Measurements from ENCODE around the gene CHTF8.

DNA sequence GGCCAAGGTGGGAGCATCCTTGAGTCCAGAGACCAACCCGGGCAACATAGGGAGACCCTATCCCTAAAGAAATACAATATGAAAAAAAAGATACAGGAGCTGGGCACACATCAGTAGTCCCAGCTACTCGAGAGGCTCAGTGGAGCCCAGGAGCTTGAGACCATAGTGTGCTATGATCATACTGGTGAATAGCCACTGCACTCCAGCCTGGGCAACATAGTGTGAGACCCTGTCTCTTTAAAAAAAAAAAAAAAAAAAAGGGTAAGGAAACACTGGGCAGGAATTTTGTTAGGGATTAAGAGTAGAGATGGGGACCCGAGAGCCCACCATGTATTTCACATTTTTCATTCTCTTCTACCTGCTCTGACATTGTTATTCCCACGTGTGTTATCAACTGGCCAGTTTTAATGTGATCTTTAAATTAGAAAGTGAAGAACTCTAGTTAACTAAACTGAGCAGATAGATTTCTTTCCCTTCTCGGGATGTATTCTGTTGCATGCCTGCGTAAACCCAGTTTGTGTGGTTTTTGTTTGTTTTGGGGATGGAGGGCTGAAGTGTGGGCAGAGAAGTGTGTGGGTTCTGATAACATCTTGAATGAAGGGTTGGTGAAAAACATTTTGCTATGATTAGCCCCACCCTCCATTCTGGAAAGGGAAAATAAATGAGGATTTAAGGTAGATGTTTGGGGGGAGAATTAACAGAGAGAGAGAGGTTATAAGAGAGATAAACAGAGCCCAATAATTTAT, 37.4 kb upstream of the CHTF8 start:
- TF ChIP-seq, protein P1, sequence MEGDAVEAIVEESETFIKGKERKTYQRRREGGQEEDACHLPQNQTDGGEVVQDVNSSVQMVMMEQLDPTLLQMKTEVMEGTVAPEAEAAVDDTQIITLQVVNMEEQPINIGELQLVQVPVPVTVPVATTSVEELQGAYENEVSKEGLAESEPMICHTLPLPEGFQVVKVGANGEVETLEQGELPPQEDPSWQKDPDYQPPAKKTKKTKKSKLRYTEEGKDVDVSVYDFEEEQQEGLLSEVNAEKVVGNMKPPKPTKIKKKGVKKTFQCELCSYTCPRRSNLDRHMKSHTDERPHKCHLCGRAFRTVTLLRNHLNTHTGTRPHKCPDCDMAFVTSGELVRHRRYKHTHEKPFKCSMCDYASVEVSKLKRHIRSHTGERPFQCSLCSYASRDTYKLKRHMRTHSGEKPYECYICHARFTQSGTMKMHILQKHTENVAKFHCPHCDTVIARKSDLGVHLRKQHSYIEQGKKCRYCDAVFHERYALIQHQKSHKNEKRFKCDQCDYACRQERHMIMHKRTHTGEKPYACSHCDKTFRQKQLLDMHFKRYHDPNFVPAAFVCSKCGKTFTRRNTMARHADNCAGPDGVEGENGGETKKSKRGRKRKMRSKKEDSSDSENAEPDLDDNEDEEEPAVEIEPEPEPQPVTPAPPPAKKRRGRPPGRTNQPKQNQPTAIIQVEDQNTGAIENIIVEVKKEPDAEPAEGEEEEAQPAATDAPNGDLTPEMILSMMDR (IDR thresholded peaks at IDR 0.05) = no peak
- TF ChIP-seq TCF12 (IDR thresholded peaks at IDR 0.05) (no peak), GABPA (IDR thresholded peaks at IDR 0.05; ENCODE audit: low read depth) (no peak), TAF1 (IDR thresholded peaks at IDR 0.05; ENCODE audit: borderline replicate concordance, low read depth, low read length) (no peak), SMC3 (IDR thresholded peaks at IDR 0.05; ENCODE audit: low read depth, low read length) (no peak), NRF1 (IDR thresholded peaks at IDR 0.05; ENCODE audit: low read depth, low read length) (no peak), RFX5 (IDR thresholded peaks at IDR 0.05; ENCODE audit: low read length) (no peak), EZH2phosphoT487 (IDR thresholded peaks at IDR 0.05; ENCODE audit: borderline replicate concordance, low read depth) (no peak)
- TF ChIP-seq, protein P2, sequence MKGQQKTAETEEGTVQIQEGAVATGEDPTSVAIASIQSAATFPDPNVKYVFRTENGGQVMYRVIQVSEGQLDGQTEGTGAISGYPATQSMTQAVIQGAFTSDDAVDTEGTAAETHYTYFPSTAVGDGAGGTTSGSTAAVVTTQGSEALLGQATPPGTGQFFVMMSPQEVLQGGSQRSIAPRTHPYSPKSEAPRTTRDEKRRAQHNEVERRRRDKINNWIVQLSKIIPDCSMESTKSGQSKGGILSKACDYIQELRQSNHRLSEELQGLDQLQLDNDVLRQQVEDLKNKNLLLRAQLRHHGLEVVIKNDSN (IDR thresholded peaks at IDR 0.05; ENCODE audit: borderline replicate concordance, low read depth) = no peak
- TF ChIP-seq, protein P3, sequence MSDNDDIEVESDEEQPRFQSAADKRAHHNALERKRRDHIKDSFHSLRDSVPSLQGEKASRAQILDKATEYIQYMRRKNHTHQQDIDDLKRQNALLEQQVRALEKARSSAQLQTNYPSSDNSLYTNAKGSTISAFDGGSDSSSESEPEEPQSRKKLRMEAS (IDR thresholded peaks at IDR 0.05; ENCODE audit: low read depth) = no peak
- TF ChIP-seq, protein P4, sequence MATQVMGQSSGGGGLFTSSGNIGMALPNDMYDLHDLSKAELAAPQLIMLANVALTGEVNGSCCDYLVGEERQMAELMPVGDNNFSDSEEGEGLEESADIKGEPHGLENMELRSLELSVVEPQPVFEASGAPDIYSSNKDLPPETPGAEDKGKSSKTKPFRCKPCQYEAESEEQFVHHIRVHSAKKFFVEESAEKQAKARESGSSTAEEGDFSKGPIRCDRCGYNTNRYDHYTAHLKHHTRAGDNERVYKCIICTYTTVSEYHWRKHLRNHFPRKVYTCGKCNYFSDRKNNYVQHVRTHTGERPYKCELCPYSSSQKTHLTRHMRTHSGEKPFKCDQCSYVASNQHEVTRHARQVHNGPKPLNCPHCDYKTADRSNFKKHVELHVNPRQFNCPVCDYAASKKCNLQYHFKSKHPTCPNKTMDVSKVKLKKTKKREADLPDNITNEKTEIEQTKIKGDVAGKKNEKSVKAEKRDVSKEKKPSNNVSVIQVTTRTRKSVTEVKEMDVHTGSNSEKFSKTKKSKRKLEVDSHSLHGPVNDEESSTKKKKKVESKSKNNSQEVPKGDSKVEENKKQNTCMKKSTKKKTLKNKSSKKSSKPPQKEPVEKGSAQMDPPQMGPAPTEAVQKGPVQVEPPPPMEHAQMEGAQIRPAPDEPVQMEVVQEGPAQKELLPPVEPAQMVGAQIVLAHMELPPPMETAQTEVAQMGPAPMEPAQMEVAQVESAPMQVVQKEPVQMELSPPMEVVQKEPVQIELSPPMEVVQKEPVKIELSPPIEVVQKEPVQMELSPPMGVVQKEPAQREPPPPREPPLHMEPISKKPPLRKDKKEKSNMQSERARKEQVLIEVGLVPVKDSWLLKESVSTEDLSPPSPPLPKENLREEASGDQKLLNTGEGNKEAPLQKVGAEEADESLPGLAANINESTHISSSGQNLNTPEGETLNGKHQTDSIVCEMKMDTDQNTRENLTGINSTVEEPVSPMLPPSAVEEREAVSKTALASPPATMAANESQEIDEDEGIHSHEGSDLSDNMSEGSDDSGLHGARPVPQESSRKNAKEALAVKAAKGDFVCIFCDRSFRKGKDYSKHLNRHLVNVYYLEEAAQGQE (IDR thresholded peaks at IDR 0.05; ENCODE audit: low read depth, low read length) = no peak
- TF ChIP-seq, protein P5, sequence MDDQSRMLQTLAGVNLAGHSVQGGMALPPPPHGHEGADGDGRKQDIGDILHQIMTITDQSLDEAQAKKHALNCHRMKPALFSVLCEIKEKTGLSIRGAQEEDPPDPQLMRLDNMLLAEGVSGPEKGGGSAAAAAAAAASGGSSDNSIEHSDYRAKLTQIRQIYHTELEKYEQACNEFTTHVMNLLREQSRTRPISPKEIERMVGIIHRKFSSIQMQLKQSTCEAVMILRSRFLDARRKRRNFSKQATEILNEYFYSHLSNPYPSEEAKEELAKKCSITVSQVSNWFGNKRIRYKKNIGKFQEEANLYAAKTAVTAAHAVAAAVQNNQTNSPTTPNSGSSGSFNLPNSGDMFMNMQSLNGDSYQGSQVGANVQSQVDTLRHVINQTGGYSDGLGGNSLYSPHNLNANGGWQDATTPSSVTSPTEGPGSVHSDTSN (IDR thresholded peaks at IDR 0.05) = no peak

All from SK-N-SH (cell line).